Body of pancreas (tissue), 4 donors: ENCODE data around the gene CBX6. TPM values are rescaled to one million over a fixed set of nuclear protein-coding genes. Genes with fewer than 3 reads are reported as not detected.

Source experiments
- ATAC-seq: fragments of 150-250 bp; one replicate; pipeline ENCODE4 v1.9.1; 2016
- DNase-seq, 4 donors: peaks; one replicate each; pipeline ENCODE4 v3.0.0-alpha.2; 2019
- H3K27ac ChIP-seq, 4 donors: fragments of 200-600 bp; sonication (generic); 1 replicate in 3 of 4; 2 replicates in 1 of 4; pipeline versions ENCODE4 v1.5.1 to v1.6.1; 2016 to 2019; ENCODE audit warnings: mild to moderate bottlenecking in 1 of 4, mixed read lengths in 1 of 4, moderate library complexity in 1 of 4
- H3K27me3 ChIP-seq, 2 donors: fragments of 200-600 bp; sonication (generic); one replicate each; pipeline ENCODE4 v1.6.0; 2016; ENCODE audit warnings: mild to moderate bottlenecking in 1 of 2
- H3K36me3 ChIP-seq, 2 donors: fragments of 200-600 bp; sonication (generic); replicated peaks in 1 of 2; 2 replicates each; pipeline ENCODE4 v1.5.1; 2016; ENCODE audit warnings: low read depth in 2 of 2; ENCODE audit not compliant: insufficient read depth in 1 of 2
- H3K4me1 ChIP-seq: fragments of 200-600 bp; sonication (generic); one replicate; pipeline ENCODE4 v1.6.0; 2016
- H3K4me3 ChIP-seq, 2 donors: fragments of 200-600 bp; sonication (generic); 1 replicate in 1 of 2; 2 replicates in 1 of 2; pipeline ENCODE4 v1.5.1; 2016 to 2019
- H3K9me3 ChIP-seq, 3 donors: fragments of 200-600 bp; sonication (generic); 1 replicate in 2 of 3; 2 replicates in 1 of 3; pipeline ENCODE4 v1.5.1; 2016
- POLR2A ChIP-seq, 3 donors: fragments of 450-650 bp; IDR thresholded peaks; one replicate each; pipeline ENCODE4 v1.6.1; 2016; ENCODE audit warnings: antibody characterized with exemption in 3 of 3, mild to moderate bottlenecking in 2 of 3
- WGBS, 2 donors: methylation state at CpG; one replicate each; pipeline ENCODE4 v1.1.5; 2017; 5-methylcytosine and 5-hydroxymethylcytosine counted together
- intact Hi-C: fragments of 100-400 bp; cut with DNase I; formaldehyde crosslinking; loops from one replicate; pipeline ENCODE4 v1.15.1; 2023
- total RNA-seq, 2 donors: library from RNA; depleted of rRNA; stranded (reverse); fragments of >200 nt; gene quantifications; one replicate each; pipeline ENCODE4 v1.1.0, GENCODE V29; 2016
- TF ChIP-seq, protein P1 (sequence below), 7 experiments: fragments of 450-650 bp in 4 of 7; fragments of 200-600 bp in 3 of 7; sonication (generic) in 3 of 7; IDR thresholded peaks; one replicate each; pipeline ENCODE4 v1.5.1; 2016 to 2019; ENCODE audit warnings: antibody characterized with exemption in 7 of 7

Gene CBX6
- total RNA-seq, 2 donors from 2014 or later: 32.7 to 45.2 TPM

DNA sequence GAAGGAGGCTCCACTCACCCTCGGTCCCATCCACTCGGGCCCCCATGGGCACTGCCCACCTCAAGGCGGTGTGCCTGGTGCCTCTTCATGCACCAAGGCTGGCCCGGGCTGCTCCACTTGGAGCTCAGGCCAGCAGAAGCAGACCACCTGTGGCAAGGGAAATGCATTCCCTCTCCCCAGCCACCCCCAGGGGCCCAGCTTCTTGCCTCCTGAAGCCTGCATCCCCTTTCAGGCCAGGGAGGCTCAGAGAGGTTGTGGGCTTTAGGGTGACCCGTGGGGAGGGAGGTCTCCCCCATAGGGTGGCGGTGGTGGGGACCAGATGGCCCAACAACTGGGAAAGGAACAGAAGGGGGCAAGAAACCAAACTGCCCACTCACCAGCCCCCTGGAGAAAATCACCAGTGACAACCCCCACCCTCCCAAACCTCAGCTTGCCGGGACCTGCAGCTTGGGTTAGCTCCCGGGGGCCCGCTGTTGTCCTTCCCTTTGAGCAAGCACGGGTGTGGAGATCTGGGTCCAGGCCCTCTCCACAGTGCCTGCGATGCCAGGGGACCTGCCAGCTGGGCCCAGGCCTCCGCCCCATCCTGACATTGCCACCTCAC, 8.4 kb downstream of the CBX6 start:
- H3K4me3 ChIP-seq: no peak overlapping the region
- 80 to 81% methylated on average over 12 of the region's 12 CpGs for WGBS, 2 donors
- DNase-seq: no peak
- H3K4me1 ChIP-seq: peaks cover 23% of the 10 kb centered on the region
- intact Hi-C loops: no loop called here
- no peak overlapping the region for H3K27ac ChIP-seq
- H3K36me3 ChIP-seq: peaks cover 0 to 2% of the 10 kb centered on the region in 2 donors
- no peak for ATAC-seq
- no peaks in the 10 kb centered on the region for H3K27me3 ChIP-seq
- no peak for TF ChIP-seq POLR2A (IDR thresholded peaks at IDR 0.05)
- TF ChIP-seq, protein P1, sequence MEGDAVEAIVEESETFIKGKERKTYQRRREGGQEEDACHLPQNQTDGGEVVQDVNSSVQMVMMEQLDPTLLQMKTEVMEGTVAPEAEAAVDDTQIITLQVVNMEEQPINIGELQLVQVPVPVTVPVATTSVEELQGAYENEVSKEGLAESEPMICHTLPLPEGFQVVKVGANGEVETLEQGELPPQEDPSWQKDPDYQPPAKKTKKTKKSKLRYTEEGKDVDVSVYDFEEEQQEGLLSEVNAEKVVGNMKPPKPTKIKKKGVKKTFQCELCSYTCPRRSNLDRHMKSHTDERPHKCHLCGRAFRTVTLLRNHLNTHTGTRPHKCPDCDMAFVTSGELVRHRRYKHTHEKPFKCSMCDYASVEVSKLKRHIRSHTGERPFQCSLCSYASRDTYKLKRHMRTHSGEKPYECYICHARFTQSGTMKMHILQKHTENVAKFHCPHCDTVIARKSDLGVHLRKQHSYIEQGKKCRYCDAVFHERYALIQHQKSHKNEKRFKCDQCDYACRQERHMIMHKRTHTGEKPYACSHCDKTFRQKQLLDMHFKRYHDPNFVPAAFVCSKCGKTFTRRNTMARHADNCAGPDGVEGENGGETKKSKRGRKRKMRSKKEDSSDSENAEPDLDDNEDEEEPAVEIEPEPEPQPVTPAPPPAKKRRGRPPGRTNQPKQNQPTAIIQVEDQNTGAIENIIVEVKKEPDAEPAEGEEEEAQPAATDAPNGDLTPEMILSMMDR (IDR thresholded peaks at IDR 0.05): no peak
- H3K9me3 ChIP-seq: no peaks in the 10 kb centered on the region

- Histone ChIP-seq H3K4me1 (peaks cover 20% of the 10 kb centered on the region), H3K27me3 (no peaks in the 10 kb centered on the region), H3K36me3 (peaks cover 0 to 2% of the 10 kb centered on the region in 2 donors), H3K9me3 (no peaks in the 10 kb centered on the region), H3K4me3 (no peak overlapping the region), H3K27ac (no peak overlapping the region)
- intact Hi-C loops: no loop called here
- TF ChIP-seq, protein P1 (IDR thresholded peaks at IDR 0.05): no peak
- no peak for TF ChIP-seq POLR2A (IDR thresholded peaks at IDR 0.05)
- 62 to 83% methylated on average over 13 to 14 of the region's 14 CpGs for WGBS, 2 donors
- no peak for DNase-seq
- ATAC-seq: no peak
Measured at GRCh38 chr22:38862375-38863329, 9.4 kb downstream of the CBX6 start.

GRCh38 chr22:38861927-38862326, 10.1 kb downstream of the CBX6 start:
- ATAC-seq: no peak
- Histone ChIP-seq H3K27ac (no peak overlapping the region), H3K4me1 (peaks cover 20% of the 10 kb centered on the region), H3K36me3 (peaks cover 0 to 2% of the 10 kb centered on the region in 2 donors), H3K4me3 (no peak overlapping the region), H3K9me3 (no peaks in the 10 kb centered on the region), H3K27me3 (no peaks in the 10 kb centered on the region)
- intact Hi-C loops: no loop called here
- 64 to 70% methylated on average over 12 of the region's 12 CpGs for WGBS, 2 donors
- TF ChIP-seq POLR2A (IDR thresholded peaks at IDR 0.05): no peak
- TF ChIP-seq, protein P1 (IDR thresholded peaks at IDR 0.05): no peak
- DNase-seq: no peak

DNA sequence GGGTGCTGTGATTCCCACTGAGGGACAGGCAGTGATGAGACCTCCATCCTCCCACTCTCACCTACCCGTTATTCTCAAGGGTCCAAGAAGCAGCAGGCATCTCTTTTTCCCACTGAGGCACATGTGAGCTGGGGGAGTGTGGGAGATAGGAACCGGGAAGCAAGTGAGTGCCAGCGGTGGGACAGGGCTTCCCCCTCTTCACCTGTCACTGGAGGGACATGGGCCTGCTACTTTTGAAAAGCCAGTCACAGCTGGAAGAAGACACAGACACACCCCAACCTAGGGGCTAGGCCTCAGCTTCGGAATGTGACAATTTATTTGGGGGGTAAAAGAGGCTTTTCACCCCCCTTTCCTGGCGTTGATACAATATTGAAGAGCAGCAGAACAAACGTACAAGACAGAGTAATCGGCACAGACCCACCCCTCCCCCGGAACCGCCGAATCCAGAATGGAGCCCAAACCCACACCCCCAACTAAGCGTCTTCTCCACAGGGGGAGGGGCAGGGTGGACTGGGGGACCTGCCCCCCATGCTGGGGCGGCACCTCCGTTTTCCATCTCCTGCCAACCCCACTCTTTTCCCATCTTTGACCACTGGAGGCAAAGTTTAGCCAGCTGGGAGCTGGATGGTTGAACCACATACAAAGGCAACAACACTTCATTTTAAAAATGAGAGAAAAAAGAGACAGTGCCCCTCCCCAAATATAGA, 10.7 kb downstream of the CBX6 start:
- peaks cover 20% of the 10 kb centered on the region for H3K4me1 ChIP-seq
- TF ChIP-seq POLR2A (IDR thresholded peaks at IDR 0.05): no peak
- TF ChIP-seq, protein P1 (IDR thresholded peaks at IDR 0.05): no peak
- H3K4me3 ChIP-seq: no peak overlapping the region
- no peak overlapping the region for H3K27ac ChIP-seq
- ATAC-seq (no peak), DNase-seq (no peak)
- H3K27me3 ChIP-seq: no peaks in the 10 kb centered on the region
- H3K36me3 ChIP-seq: no peaks in the 10 kb centered on the region
- H3K9me3 ChIP-seq: no peaks in the 10 kb centered on the region
- intact Hi-C loops: no loop called here
- WGBS, 2 donors: 43 to 53% methylated on average over 13 of the region's 13 CpGs
